Parathyroid adenoma (tissue), 2 donors: ENCODE results near the gene PHGDH.
A peak's percentile ranks its signal among the peaks of the same experiment; 100 is the strongest.

Experiments
- H2AFZ ChIP-seq: fragments of 300-600 bp; sonication (generic); one replicate; pipeline ENCODE4 v1.7.0; 2017; ENCODE audit warnings: antibody characterized with exemption, mild to moderate bottlenecking
- H3K27ac ChIP-seq: fragments of 300-600 bp; sonication (generic); one replicate; pipeline ENCODE4 v1.7.0; 2017
- H3K27me3 ChIP-seq: fragments of 300-600 bp; sonication (generic); one replicate; pipeline ENCODE4 v1.7.0; 2017; ENCODE audit warnings: low read length; ENCODE audit not compliant: control insufficient read depth, insufficient read depth
- H3K36me3 ChIP-seq: fragments of 300-600 bp; sonication (generic); one replicate; pipeline ENCODE4 v1.7.0; 2017; ENCODE audit warnings: low read length; ENCODE audit not compliant: control insufficient read depth, insufficient read depth
- H3K4me1 ChIP-seq: fragments of 300-600 bp; sonication (generic); one replicate; pipeline ENCODE4 v1.7.0; 2017; ENCODE audit warnings: control low read depth
- H3K4me2 ChIP-seq: fragments of 300-600 bp; sonication (generic); one replicate; pipeline ENCODE4 v1.7.0; 2017; ENCODE audit warnings: low read length
- H3K4me3 ChIP-seq: fragments of 300-600 bp; sonication (generic); one replicate; pipeline ENCODE4 v1.7.0; 2017; ENCODE audit warnings: low read depth, low read length
- H3K79me2 ChIP-seq: fragments of 300-600 bp; sonication (generic); one replicate; pipeline ENCODE4 v1.7.0; 2017; ENCODE audit warnings: control low read depth
- H3K9ac ChIP-seq: fragments of 300-600 bp; sonication (generic); one replicate; pipeline ENCODE4 v1.7.0; 2017; ENCODE audit warnings: mild to moderate bottlenecking
- H3K9me3 ChIP-seq: fragments of 300-600 bp; sonication (generic); one replicate; pipeline ENCODE4 v1.7.0; 2017; ENCODE audit warnings: low read length; ENCODE audit not compliant: control insufficient read depth
- CTCF ChIP-seq: fragments of 300-600 bp; sonication (generic); IDR thresholded peaks from one replicate; pipeline ENCODE4 v1.7.0; 2017; ENCODE audit warnings: antibody characterized with exemption, mild to moderate bottlenecking
- donor health status: primary hyperparathyroidism.

Gene PHGDH

GRCh38 chr1:119713039-119713748 lies 1.5 kb downstream of the PHGDH start:
- Histone ChIP-seq H3K27ac (peak overlapping the region; percentile 86), H3K4me1 (peaks cover 25% of the 10 kb centered on the region), H2AFZ (peak overlapping the region; percentile 72), H3K36me3 (no peaks in the 10 kb centered on the region), H3K79me2 (peaks cover 5% of the 10 kb centered on the region), H3K4me2 (peak overlapping the region; percentile 84), H3K27me3 (no peaks in the 10 kb centered on the region), H3K9ac (no peak overlapping the region), H3K9me3 (no peaks in the 10 kb centered on the region), H3K4me3 (peak overlapping the region; percentile 82)
- no peak for TF ChIP-seq CTCF

GRCh38 chr1:119713749-119714456 lies 2.2 kb downstream of the PHGDH start:
- H3K27ac ChIP-seq = peak overlapping the region; percentile 86
- H2AFZ ChIP-seq = no peak overlapping the region
- TF ChIP-seq CTCF = no peak
- H3K36me3 ChIP-seq = no peaks in the 10 kb centered on the region
- peaks cover 5% of the 10 kb centered on the region for H3K79me2 ChIP-seq
- H3K4me3 ChIP-seq = peak overlapping the region; percentile 82
- peaks cover 30% of the 10 kb centered on the region for H3K4me1 ChIP-seq
- no peak overlapping the region for H3K9ac ChIP-seq
- no peaks in the 10 kb centered on the region for H3K9me3 ChIP-seq
- peak overlapping the region; percentile 84 for H3K4me2 ChIP-seq
- no peaks in the 10 kb centered on the region for H3K27me3 ChIP-seq

GRCh38 chr1:119714583-119714982 lies 2.8 kb downstream of the PHGDH start:
- peak overlapping the region; percentile 86 for H3K27ac ChIP-seq

GRCh38 chr1:119715542-119715941 lies 3.8 kb downstream of the PHGDH start:
- peaks cover 36% of the 10 kb centered on the region for H3K4me1 ChIP-seq
- no peaks in the 10 kb centered on the region for H3K27me3 ChIP-seq
- no peaks in the 10 kb centered on the region for H3K36me3 ChIP-seq
- H3K79me2 ChIP-seq = peaks cover 14% of the 10 kb centered on the region
- no peak overlapping the region for H2AFZ ChIP-seq
- H3K9me3 ChIP-seq = no peaks in the 10 kb centered on the region
- TF ChIP-seq CTCF = no peak
- no peak overlapping the region for H3K4me2 ChIP-seq
- H3K9ac ChIP-seq = no peak overlapping the region
- H3K27ac ChIP-seq = no peak overlapping the region
- no peak overlapping the region for H3K4me3 ChIP-seq

More at GRCh38 chr1:119714583-119714982, 2.8 kb downstream of the PHGDH start:
- H3K4me2 ChIP-seq = peak overlapping the region; percentile 84
- H3K4me1 ChIP-seq = peaks cover 35% of the 10 kb centered on the region
- H3K79me2 ChIP-seq = peaks cover 10% of the 10 kb centered on the region
- peak overlapping the region; percentile 82 for H3K4me3 ChIP-seq
- no peaks in the 10 kb centered on the region for H3K27me3 ChIP-seq
- no peaks in the 10 kb centered on the region for H3K36me3 ChIP-seq
- H3K9me3 ChIP-seq = no peaks in the 10 kb centered on the region
- no peak overlapping the region for H2AFZ ChIP-seq
- no peak overlapping the region for H3K9ac ChIP-seq
- TF ChIP-seq CTCF = no peak
